GM19468 (cell line): ENCODE data around the gene TXNDC9.
"Not testable (repeated sequence)": the region's sequence is repeated elsewhere in the genome, so short reads cannot be mapped to it uniquely, and the experiment has no call there.

Experiments used
- ATAC-seq: cut with Tn5 transposase; IDR thresholded peaks from one replicate; pipeline ENCODE4 v1.9.1; 2021; ENCODE audit warnings: mild to moderate bottlenecking, moderate library complexity, moderate number of reproducible peaks; ENCODE audit not compliant: unreplicated experiment; ENCODE audit errors: extremely low read depth

Gene TXNDC9

GRCh38 chr2:99337113-99338028 lies 1.2 kb upstream of the TXNDC9 start, which contains the start of gene EIF5B:
Gene EIF5B (plus strand): TSS chr2:99337389. CDS start chr2:99337555, 166 bp downstream.
- ATAC-seq = peak; percentile 62

GRCh38 chr2:99336804-99337112 lies 625 bp upstream of the TXNDC9 start:
- ATAC-seq = no peak

- ATAC-seq = no peak
Observed at GRCh38 chr2:99325384-99325783, 10.7 kb downstream of the TXNDC9 start.

- not testable (repeated sequence) for ATAC-seq
Observed at GRCh38 chr2:99317873-99318200, 18.3 kb downstream of the TXNDC9 start.

- ATAC-seq = no peak
Observed at GRCh38 chr2:99317161-99317872, 18.8 kb downstream of the TXNDC9 start.

GRCh38 chr2:99301097-99301496 lies 35.0 kb downstream of the TXNDC9 start, which contains the start of gene LYG1:
Gene LYG1 (minus strand): TSS chr2:99301197. CDS start chr2:99295670, 5,527 bp downstream.
- ATAC-seq = not testable (repeated sequence)

- no peak for ATAC-seq
Observed at GRCh38 chr2:99299580-99299979, 36.6 kb downstream of the TXNDC9 start.

- ATAC-seq = no peak
Observed at GRCh38 chr2:99297994-99298393, 38.1 kb downstream of the TXNDC9 start.

- ATAC-seq = no peak
Observed at GRCh38 chr2:99285526-99285925, 50.6 kb downstream of the TXNDC9 start.

GRCh38 chr2:99279969-99280695 lies 56.0 kb downstream of the TXNDC9 start:
- ATAC-seq = no peak

- ATAC-seq = no peak
Observed at GRCh38 chr2:99278793-99279291, 57.3 kb downstream of the TXNDC9 start.

- ATAC-seq = not testable (repeated sequence)
Observed at GRCh38 chr2:99278195-99278765, 57.9 kb downstream of the TXNDC9 start.

- no peak for ATAC-seq
Observed at GRCh38 chr2:99275882-99276281, 60.3 kb downstream of the TXNDC9 start.
